Transverse colon (tissue), 3 donors: ENCODE data around the gene SLX4.

Source experiments
- POLR2A ChIP-seq: fragments of 450-650 bp; IDR thresholded peaks from one replicate; pipeline ENCODE4 v1.6.1; 2016; ENCODE audit warnings: antibody characterized with exemption, mild to moderate bottlenecking, moderate library complexity
- TF ChIP-seq, protein P1 (sequence below), 5 experiments: fragments of 200-600 bp in 3 of 5; fragments of 450-650 bp in 2 of 5; sonication (generic) in 3 of 5; IDR thresholded peaks; 1 replicate in 2 of 5; 2 replicates in 3 of 5; pipeline ENCODE4 v1.5.1; 2016 to 2017; ENCODE audit warnings: antibody characterized with exemption in 5 of 5, inconsistent platforms in 3 of 5, mild to moderate bottlenecking in 2 of 5, moderate library complexity in 1 of 5

DNA sequence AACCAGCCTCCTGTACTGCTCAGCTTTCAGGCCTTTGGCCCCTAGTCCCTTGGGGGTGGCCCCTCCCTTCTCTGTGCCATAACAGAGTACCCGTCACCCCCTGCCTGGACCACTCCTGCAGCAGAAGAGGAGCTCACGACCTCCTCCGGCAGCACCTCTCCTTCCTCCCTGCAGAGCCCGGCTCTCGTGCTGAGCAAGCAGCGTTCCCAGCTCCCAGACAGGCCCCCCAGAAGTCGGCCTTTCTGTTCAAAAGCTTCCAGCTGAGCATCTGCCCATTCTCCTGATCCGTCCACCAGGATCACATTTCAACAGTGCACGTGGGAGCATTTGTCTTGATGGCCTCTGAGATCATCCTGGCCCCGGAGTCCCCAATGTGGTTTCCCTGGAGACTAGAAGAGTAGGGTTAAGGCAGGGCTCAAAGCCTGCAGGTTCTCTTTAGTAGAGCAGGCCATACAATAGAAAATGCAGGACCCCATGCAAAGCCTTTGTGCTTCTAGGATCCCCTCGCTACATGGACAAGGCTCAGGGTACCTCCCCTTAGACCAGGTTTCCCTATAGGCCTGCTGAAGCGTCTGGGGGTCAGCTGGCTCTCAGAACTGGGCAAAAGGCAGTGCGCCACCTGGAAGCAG lies 69.8 kb downstream of the SLX4 start:
- TF ChIP-seq, protein P1, sequence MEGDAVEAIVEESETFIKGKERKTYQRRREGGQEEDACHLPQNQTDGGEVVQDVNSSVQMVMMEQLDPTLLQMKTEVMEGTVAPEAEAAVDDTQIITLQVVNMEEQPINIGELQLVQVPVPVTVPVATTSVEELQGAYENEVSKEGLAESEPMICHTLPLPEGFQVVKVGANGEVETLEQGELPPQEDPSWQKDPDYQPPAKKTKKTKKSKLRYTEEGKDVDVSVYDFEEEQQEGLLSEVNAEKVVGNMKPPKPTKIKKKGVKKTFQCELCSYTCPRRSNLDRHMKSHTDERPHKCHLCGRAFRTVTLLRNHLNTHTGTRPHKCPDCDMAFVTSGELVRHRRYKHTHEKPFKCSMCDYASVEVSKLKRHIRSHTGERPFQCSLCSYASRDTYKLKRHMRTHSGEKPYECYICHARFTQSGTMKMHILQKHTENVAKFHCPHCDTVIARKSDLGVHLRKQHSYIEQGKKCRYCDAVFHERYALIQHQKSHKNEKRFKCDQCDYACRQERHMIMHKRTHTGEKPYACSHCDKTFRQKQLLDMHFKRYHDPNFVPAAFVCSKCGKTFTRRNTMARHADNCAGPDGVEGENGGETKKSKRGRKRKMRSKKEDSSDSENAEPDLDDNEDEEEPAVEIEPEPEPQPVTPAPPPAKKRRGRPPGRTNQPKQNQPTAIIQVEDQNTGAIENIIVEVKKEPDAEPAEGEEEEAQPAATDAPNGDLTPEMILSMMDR (IDR thresholded peaks at IDR 0.05), result no peak
- no peak for TF ChIP-seq POLR2A
